Spleen (tissue), 11 donors: ENCODE data around the gene GSTT2B. TPM values are rescaled to one million over a fixed set of nuclear protein-coding genes. Genes with fewer than 3 reads are reported as not detected.
"Not testable (repeated sequence)": the region's sequence is repeated elsewhere in the genome, so short reads cannot be mapped to it uniquely, and the experiment has no call there.

Experiments used
- DNase-seq: peaks from one replicate; pipeline ENCODE4 v3.0.0-alpha.2; 2020
- H3K27ac ChIP-seq, 8 donors: fragments of 200-600 bp; sonication (generic) in 7 of 8; 1 replicate in 4 of 8; 2 replicates in 4 of 8; pipeline versions ENCODE4 v1.5.0 to v1.8.0; 2016 to 2021; ENCODE audit warnings: inconsistent platforms in 4 of 8, mild to moderate bottlenecking in 4 of 8, moderate library complexity in 1 of 8
- H3K27me3 ChIP-seq, 7 donors: fragments of 200-600 bp; sonication (generic) in 6 of 7; replicated peaks in 1 of 7; 1 replicate in 4 of 7; 2 replicates in 3 of 7; pipeline versions ENCODE4 v1.5.0 to v1.8.0; 2016 to 2021; ENCODE audit warnings: inconsistent platforms in 3 of 7, mild to moderate bottlenecking in 1 of 7
- H3K36me3 ChIP-seq, 6 donors: fragments of 200-600 bp; sonication (generic) in 5 of 6; 1 replicate in 4 of 6; 2 replicates in 2 of 6; pipeline versions ENCODE4 v1.5.0 to v1.8.0; 2016 to 2021; ENCODE audit warnings: inconsistent platforms in 2 of 6
- H3K4me1 ChIP-seq, 6 donors: fragments of 200-600 bp; sonication (generic) in 5 of 6; 1 replicate in 3 of 6; 2 replicates in 3 of 6; pipeline versions ENCODE4 v1.5.0 to v1.8.0; 2016 to 2021; ENCODE audit warnings: inconsistent platforms in 3 of 6
- H3K4me3 ChIP-seq, 8 donors: fragments of 200-600 bp; sonication (generic) in 7 of 8; 1 replicate in 4 of 8; 2 replicates in 4 of 8; pipeline versions ENCODE4 v1.5.0 to v1.8.0; 2016 to 2021; ENCODE audit warnings: inconsistent platforms in 4 of 8, mild to moderate bottlenecking in 4 of 8, moderate library complexity in 2 of 8
- H3K9me3 ChIP-seq, 8 donors: fragments of 200-600 bp; sonication (generic) in 7 of 8; 1 replicate in 4 of 8; 2 replicates in 4 of 8; pipeline versions ENCODE4 v1.5.0 to v1.8.0; 2016 to 2021; ENCODE audit warnings: inconsistent platforms in 4 of 8
- CTCF ChIP-seq, 11 experiments: fragments of 200-600 bp in 7 of 11; fragments of 450-650 bp in 4 of 11; sonication (generic) in 4 of 11; IDR thresholded peaks in 8 of 11; conservative IDR thresholded peaks in 3 of 11; 1 replicate in 7 of 11; 2 replicates in 4 of 11; pipeline versions ENCODE4 v1.4.0 to v1.8.0; 2016 to 2021; ENCODE audit warnings: antibody characterized with exemption in 11 of 11, inconsistent platforms in 4 of 11, mild to moderate bottlenecking in 1 of 11
- POLR2A ChIP-seq, 3 donors: fragments of 450-650 bp; IDR thresholded peaks; one replicate each; pipeline ENCODE4 v1.5.1; 2017; ENCODE audit warnings: antibody characterized with exemption in 3 of 3, mild to moderate bottlenecking in 1 of 3
- WGBS, 5 donors: extraction: QIAGEN DNeasy Blood & Tissue Kit in 3 of 5; methylation state at CpG; one replicate each; pipeline versions ENCODE4 v1.1.5 to v1.1.7; 2013 to 2018; 5-methylcytosine and 5-hydroxymethylcytosine counted together
- intact Hi-C: fragments of 100-400 bp; cut with DNase I; formaldehyde crosslinking; loops from one replicate; pipeline ENCODE4 v1.15.0; 2023; ENCODE audit warnings: low total_unique reads
- polyA plus RNA-seq, 3 donors: library from polyadenylated mRNA; stranded (reverse); fragments of 200-250 nt; gene quantifications; one replicate each; pipeline ENCODE4 v1.2.1, GENCODE V29; 2013
- total RNA-seq, 7 donors: library from RNA; depleted of rRNA in 3 of 7; stranded (reverse); fragments of >200 nt in 3 of 7; fragmentation: NEBNext Ultra II Directional in 4 of 7; extraction: Animal tissue kit (Norgen Biotek cat#: 25700) in 4 of 7; gene quantifications; one replicate each; pipeline versions ENCODE4 v1.1.0 to v1.2.1, GENCODE V29; 2016 to 2021
- donor health status: healthy with polysubstance abuse.
- donor health status: DM: no; HTN: no; CAD: no; lungs with moderate emphysema.
- donor health status: DM: no; HTN: no; CAD: no.
- donor health status: Bipolar disorder and iron deficiency.
- donor health status: healthy.
- donor health status: DM: no; HTN: no; CAD: no.
- donor health status: DM: yes; HTN: yes; CAD: no.

GSTT2B gene
- total and polyA plus RNA-seq, 10 donors: 2.0 to 11.6 (median 4.8) TPM

- H3K9me3 ChIP-seq, intact Hi-C loops, H3K4me1 ChIP-seq, H3K4me3 ChIP-seq, H3K36me3 ChIP-seq, H3K27me3 ChIP-seq, DNase-seq, H3K27ac ChIP-seq: not testable (repeated sequence)
- 80 to 94% (median 90%) methylated on average over 6 to 8 of the region's 8 CpGs; no CpG with 5 or more reads in 1 of the 5 donors for WGBS, 5 donors
These were observed 25.1 kb upstream of the GSTT2B start for GRCh38 chr22:23986089-23986488.

- Histone ChIP-seq H3K27me3 (no peaks in the 10 kb centered on the region), H3K27ac (no peak overlapping the region), H3K36me3 (no peaks in the 10 kb centered on the region), H3K4me1 (no peaks in the 10 kb centered on the region), H3K9me3 (no peaks in the 10 kb centered on the region), H3K4me3 (no peak overlapping the region)
- DNase-seq: no peak
- WGBS, 5 donors: 39 to 52% (median 45%) methylated on average over 4 to 6 of the region's 6 CpGs; no CpG with 5 or more reads in 1 of the 5 donors
- TF ChIP-seq CTCF (IDR thresholded peaks at IDR 0.05 in 8 of 11, conservative IDR thresholded peaks at IDR 0.05 in 3 of 11) (peak in 6 of 11 experiments; percentile 41 to 81 (median 62)), POLR2A (IDR thresholded peaks at IDR 0.05) (no peak)
- intact Hi-C loops: no loop called here
These were observed 23.4 kb upstream of the GSTT2B start for GRCh38 chr22:23984430-23984829.

DNA sequence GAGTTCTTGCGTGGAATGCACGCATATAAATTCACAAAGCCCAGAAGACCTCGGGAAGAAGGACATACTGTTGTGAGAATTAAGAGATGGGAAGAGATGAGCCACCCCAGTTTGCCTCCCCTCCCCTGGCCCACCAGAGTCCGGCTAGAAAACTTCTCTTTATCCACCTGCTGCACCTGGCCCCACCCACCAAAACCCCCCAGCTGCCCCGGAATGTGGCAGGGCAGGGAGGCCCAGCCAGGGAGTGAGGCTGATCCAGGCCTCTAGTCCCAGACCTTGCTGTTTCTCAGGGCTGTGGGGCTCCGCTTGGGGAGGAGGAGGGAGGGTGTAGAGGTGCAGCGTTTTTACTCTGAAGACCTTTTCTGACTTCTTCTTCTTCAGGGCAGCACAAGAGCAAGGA lies 19.6 kb upstream of the GSTT2B start:
- H3K4me3 ChIP-seq, H3K27me3 ChIP-seq, intact Hi-C loops, H3K27ac ChIP-seq, H3K9me3 ChIP-seq, DNase-seq, H3K36me3 ChIP-seq, H3K4me1 ChIP-seq: not testable (repeated sequence)
- WGBS, 5 donors: 36 to 59% (median 43%) methylated on average over 3 to 6 of the region's 7 CpGs; no CpG with 5 or more reads in 1 of the 5 donors

- H3K36me3 ChIP-seq, H3K27ac ChIP-seq, H3K4me3 ChIP-seq, H3K27me3 ChIP-seq, H3K9me3 ChIP-seq, DNase-seq, intact Hi-C loops, H3K4me1 ChIP-seq: not testable (repeated sequence)
- WGBS, 5 donors: no CpG with 5 or more reads among the region's 41 CpGs
These were observed 18.7 kb upstream of the GSTT2B start, which contains the start of gene GSTT2 for GRCh38 chr22:23979557-23980240. Gene GSTT2, plus strand, starts transcription at chr22:23980134.

DNA sequence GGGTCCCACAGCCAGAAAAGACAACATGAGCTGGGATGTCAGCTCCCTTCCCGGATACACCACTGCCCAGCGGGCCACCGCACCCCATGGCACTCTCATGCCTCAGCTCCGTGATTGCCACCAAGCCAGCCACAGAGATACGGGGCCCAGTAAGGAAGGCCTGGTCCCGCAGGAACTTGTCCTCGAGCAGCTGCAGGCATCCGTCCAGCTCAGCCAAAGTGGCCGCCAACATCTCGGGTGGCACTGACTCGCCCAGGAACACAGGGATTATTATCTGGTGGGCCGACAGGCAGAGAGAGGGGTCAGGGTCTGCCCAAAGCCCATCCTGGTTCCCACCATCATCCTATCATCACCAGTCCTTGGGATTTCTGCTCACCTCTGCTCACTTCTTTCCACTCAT lies 16.3 kb upstream of the GSTT2B start:
- intact Hi-C loops, DNase-seq: not testable (repeated sequence)
- 86 to 100% (median 92%) methylated on average over 3 to 7 of the region's 12 CpGs; no CpG with 5 or more reads in 2 of the 5 donors for WGBS, 5 donors

DNA sequence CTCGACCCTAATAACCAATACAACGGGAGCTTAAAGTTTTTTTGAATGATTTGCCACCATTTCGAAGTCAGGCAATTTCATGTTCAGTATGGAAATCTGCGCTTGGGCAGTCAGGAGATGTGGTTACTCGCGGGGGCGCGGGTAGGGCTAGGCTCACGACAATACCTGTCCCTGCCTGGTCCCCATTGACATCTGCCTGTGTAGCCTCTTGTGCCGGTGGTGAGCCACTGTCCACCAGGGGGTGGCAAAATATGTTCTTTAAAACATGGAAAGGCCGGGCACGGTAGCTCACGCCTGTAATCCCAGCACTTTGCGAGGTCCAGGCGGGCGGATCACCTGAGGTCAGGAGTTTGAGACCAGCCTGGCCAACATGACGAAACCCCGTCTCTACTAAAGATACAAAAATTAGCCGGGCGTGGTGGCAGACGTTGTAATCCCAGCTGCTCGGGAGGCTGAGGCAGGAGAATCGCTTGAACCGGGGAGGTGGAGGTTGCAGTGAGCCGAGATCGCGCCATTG lies 13.9 kb upstream of the GSTT2B start:
- intact Hi-C loops, H3K27me3 ChIP-seq, DNase-seq, H3K27ac ChIP-seq, H3K4me3 ChIP-seq, H3K9me3 ChIP-seq: not testable (repeated sequence)
- peaks cover 0 to 20% (median 6%) of the 10 kb centered on the region in 6 donors for H3K4me1 ChIP-seq
- H3K36me3 ChIP-seq: peaks cover 0 to 21% (median 20%) of the 10 kb centered on the region in 6 donors
- WGBS, 5 donors: 10 to 29% (median 23%) methylated on average over 4 to 9 of the region's 27 CpGs

More for the DNA sequence above, 16.3 kb upstream of the GSTT2B start:
- not testable (repeated sequence) for H3K4me3 ChIP-seq, H3K27me3 ChIP-seq, H3K4me1 ChIP-seq, H3K9me3 ChIP-seq, H3K27ac ChIP-seq, H3K36me3 ChIP-seq

GRCh38 chr22:23974345-23974744 lies 13.3 kb upstream of the GSTT2B start, which contains the start of gene DDT:
Gene DDT, minus strand, starts transcription at chr22:23974441. Its CDS starts 27 bp downstream, at chr22:23974414.
- H3K4me1 ChIP-seq: peaks cover 0 to 25% (median 6%) of the 10 kb centered on the region in 6 donors
- H3K27ac ChIP-seq, H3K27me3 ChIP-seq, intact Hi-C loops, H3K4me3 ChIP-seq, H3K9me3 ChIP-seq, DNase-seq: not testable (repeated sequence)
- no CpG with 5 or more reads among the region's 29 CpGs for WGBS, 5 donors
- H3K36me3 ChIP-seq: peaks cover 0 to 27% (median 24%) of the 10 kb centered on the region in 6 donors

GRCh38 chr22:23971927-23972326 lies 10.9 kb upstream of the GSTT2B start:
- Histone ChIP-seq H3K4me1 (peaks cover 0 to 30% (median 6%) of the 10 kb centered on the region in 6 donors), H3K36me3 (peaks cover 0 to 31% (median 26%) of the 10 kb centered on the region in 6 donors)
- H3K9me3 ChIP-seq, H3K27me3 ChIP-seq, H3K4me3 ChIP-seq, intact Hi-C loops, DNase-seq, H3K27ac ChIP-seq: not testable (repeated sequence)
- 89 to 98% (median 92%) methylated on average over 3 of the region's 3 CpGs for WGBS, 5 donors
